Left lung (tissue), 14 donors: ENCODE data around the gene OR1Q1. TPM values are rescaled to one million over a fixed set of nuclear protein-coding genes. Genes with fewer than 3 reads are reported as not detected.
"Not testable (repeated sequence)": the region's sequence is repeated elsewhere in the genome, so short reads cannot be mapped to it uniquely, and the experiment has no call there.

Experiments
- ATAC-seq: fragments of 200-7000 bp; cut with Tn5 transposase; one replicate; pipeline ENCODE4 v1.9.1; 2020; ENCODE audit warnings: moderate library complexity
- DNase-seq, 4 donors: peaks; one replicate each; pipeline ENCODE4 v3.0.0-alpha.2; 2013 to 2020
- H3K27ac ChIP-seq, 2 donors: fragments of 200-600 bp; sonication (generic) in 1 of 2; one replicate each; pipeline versions ENCODE4 v1.5.0 to v1.8.0; 2020 to 2021
- H3K27me3 ChIP-seq, 2 donors: fragments of 200-600 bp; sonication (generic) in 1 of 2; one replicate each; pipeline versions ENCODE4 v1.5.0 to v1.8.0; 2020 to 2021
- H3K36me3 ChIP-seq, 2 donors: fragments of 200-600 bp; sonication (generic) in 1 of 2; one replicate each; pipeline versions ENCODE4 v1.5.0 to v1.8.0; 2020 to 2021
- H3K4me1 ChIP-seq, 2 donors: fragments of 200-600 bp; one replicate each; pipeline ENCODE4 v1.8.0; 2021
- H3K4me3 ChIP-seq, 2 donors: fragments of 200-600 bp; sonication (generic) in 1 of 2; one replicate each; pipeline versions ENCODE4 v1.5.0 to v1.8.0; 2020 to 2021; ENCODE audit warnings: mild to moderate bottlenecking in 1 of 2
- H3K9me3 ChIP-seq, 2 donors: fragments of 200-600 bp; sonication (generic) in 1 of 2; one replicate each; pipeline versions ENCODE4 v1.5.0 to v1.8.0; 2020 to 2021
- intact Hi-C, 2 donors: fragments of 100-400 bp; cut with DNase I; formaldehyde crosslinking; loops; one replicate each; pipeline versions ENCODE4 v1.11.2 to v1.14.2; 2022
- long read RNA-seq, 12 donors: library from polyadenylated mRNA in 2 of 12; unstranded in 2 of 12; transcript quantifications; one replicate each; pipeline ENCODE4 v2.0.0 and lab custom pipeline, GENCODE V29; 2019 to 2026
- polyA plus RNA-seq, 6 donors: library from polyadenylated mRNA; unstranded; fragments of 120-200 nt; gene quantifications; one replicate each; pipeline ENCODE4 v1.2.1, GENCODE V29; 2013; ENCODE audit not compliant: insufficient read length in 6 of 6
- total RNA-seq, 2 donors: library from RNA; stranded (reverse); fragmentation: NEBNext Ultra II Directional; extraction: Animal tissue kit (Norgen Biotek cat#: 25700); gene quantifications; one replicate each; pipeline ENCODE4 v1.2.1, GENCODE V29; 2021
- TF ChIP-seq, protein P1 (sequence below), 2 donors: fragments of 200-600 bp; sonication (generic) in 1 of 2; IDR thresholded peaks; one replicate each; pipeline versions ENCODE4 v1.5.0 to v1.8.0; 2021; ENCODE audit warnings: antibody characterized with exemption in 2 of 2
- donor health status: DM: no; HTN: yes; CAD: no.
- donor health status: DM: no; HTN: no; CAD: no.

The OR1Q1 gene, protein sequence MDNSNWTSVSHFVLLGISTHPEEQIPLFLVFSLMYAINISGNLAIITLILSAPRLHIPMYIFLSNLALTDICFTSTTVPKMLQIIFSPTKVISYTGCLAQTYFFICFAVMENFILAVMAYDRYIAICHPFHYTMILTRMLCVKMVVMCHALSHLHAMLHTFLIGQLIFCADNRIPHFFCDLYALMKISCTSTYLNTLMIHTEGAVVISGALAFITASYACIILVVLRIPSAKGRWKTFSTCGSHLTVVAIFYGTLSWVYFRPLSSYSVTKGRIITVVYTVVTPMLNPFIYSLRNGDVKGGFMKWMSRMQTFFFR
- total RNA-seq (not detected), polyA plus RNA-seq (under 1 TPM in 1 of 6 donors, not detected in 5; 0.21 TPM)
- long read RNA-seq, donor 1, result 0 reads
- long read RNA-seq, donor 2, result 0 reads
- long read RNA-seq, donor 3, result 0 reads
- long read RNA-seq, donor 4, result 0 reads
- long read RNA-seq, donor 5, result 0 reads
- long read RNA-seq, donor 6, result 0 reads
- long read RNA-seq, donor 7, result 0 reads
- long read RNA-seq, donor 8, result 0 reads
- long read RNA-seq, donor 9, result 0 reads
- long read RNA-seq, donor 10, result 0 reads
- long read RNA-seq, donor 11, result 0 reads
- long read RNA-seq, donor 12, result 0 reads

DNA sequence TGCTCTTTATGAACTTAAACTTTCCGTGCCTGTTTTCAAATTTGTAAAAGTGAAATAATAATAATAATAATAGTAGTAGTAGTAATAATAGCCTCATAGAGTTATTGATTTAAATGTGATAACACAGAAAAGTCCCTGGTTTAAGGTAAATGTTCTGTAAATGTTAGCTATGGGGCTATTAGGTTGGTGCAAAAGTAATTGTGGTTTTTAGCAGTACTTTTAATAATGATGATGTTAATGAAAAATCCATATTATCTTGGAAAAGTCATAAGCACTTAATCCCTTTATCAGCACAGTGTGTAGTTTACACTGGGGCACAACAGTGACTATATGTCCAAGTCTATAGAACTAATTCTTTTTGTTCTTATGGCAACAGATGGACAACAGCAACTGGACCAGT, at the start of gene OR1Q1:
OR1Q1 (plus strand) TSS at position 377 of the 400 bp plus-strand sequence; CDS start at position 377, 0 bp downstream.
- ATAC-seq, result no peak
- no peaks in the 10 kb centered on the region for H3K4me1 ChIP-seq
- no peak for DNase-seq
- no peak within 1 kb of the TSS for H3K27ac ChIP-seq
- TF ChIP-seq, protein P1, sequence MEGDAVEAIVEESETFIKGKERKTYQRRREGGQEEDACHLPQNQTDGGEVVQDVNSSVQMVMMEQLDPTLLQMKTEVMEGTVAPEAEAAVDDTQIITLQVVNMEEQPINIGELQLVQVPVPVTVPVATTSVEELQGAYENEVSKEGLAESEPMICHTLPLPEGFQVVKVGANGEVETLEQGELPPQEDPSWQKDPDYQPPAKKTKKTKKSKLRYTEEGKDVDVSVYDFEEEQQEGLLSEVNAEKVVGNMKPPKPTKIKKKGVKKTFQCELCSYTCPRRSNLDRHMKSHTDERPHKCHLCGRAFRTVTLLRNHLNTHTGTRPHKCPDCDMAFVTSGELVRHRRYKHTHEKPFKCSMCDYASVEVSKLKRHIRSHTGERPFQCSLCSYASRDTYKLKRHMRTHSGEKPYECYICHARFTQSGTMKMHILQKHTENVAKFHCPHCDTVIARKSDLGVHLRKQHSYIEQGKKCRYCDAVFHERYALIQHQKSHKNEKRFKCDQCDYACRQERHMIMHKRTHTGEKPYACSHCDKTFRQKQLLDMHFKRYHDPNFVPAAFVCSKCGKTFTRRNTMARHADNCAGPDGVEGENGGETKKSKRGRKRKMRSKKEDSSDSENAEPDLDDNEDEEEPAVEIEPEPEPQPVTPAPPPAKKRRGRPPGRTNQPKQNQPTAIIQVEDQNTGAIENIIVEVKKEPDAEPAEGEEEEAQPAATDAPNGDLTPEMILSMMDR (IDR thresholded peaks at IDR 0.05), result no peak
- H3K4me3 ChIP-seq, result no peak within 1 kb of the TSS
- H3K9me3 ChIP-seq, result peaks cover 0 to 7% of the 10 kb centered on the region in 2 donors
- H3K27me3 ChIP-seq, result no peaks in the 10 kb centered on the region
- no peaks in the 10 kb centered on the region for H3K36me3 ChIP-seq
- intact Hi-C loops, result no loop called here

DNA sequence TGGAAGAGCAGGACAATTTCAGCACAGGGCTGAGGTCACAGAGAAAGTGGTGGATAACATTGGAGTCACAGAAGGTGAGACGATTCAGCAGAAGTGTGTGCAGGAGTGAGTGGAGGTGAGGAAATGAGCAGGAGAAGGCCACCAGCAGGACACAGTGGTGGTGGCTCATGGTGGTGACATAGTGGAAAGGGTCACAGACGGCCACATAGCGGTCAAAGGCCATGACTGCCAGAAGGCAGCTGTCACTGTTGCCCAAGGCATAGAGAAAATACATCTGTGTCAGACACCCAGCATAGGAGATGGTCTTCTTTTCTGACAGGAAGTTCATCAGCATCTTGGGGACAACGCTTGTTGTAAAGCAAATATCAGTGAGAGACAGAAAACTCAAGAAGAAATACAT, 46.6 kb upstream of the OR1Q1 start:
- Histone ChIP-seq H3K27ac (no peak overlapping the region), H3K27me3 (no peaks in the 10 kb centered on the region), H3K4me3 (no peak overlapping the region), H3K36me3 (no peaks in the 10 kb centered on the region), H3K4me1 (no peaks in the 10 kb centered on the region), H3K9me3 (peaks cover 0 to 4% of the 10 kb centered on the region in 2 donors)
- TF ChIP-seq, protein P1 (IDR thresholded peaks at IDR 0.05), result no peak
- ATAC-seq (no peak), DNase-seq (no peak)
- intact Hi-C loops, result no loop called here

DNA sequence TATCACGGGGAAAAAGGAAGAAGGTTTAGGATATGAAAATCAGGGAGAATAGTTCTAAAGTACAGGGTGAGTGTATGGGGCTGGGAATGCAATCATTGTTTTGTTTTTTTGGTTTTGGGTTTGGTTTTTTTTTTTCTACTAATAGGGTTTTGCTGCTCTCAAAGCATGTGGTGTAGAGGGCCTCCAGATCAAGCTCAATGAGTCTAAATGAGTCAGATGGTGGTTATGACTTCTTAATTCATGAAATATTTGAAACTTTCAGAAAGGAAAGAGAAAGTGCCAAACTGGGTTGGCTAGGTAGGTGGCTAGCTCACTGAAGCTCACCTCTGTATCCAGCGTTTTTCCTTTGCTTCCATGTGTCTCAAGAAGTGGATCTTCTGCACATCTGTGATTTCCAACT, 42.1 kb upstream of the OR1Q1 start:
- intact Hi-C loops, result no loop called here
- Histone ChIP-seq H3K4me1 (no peaks in the 10 kb centered on the region), H3K36me3 (no peaks in the 10 kb centered on the region), H3K9me3 (peaks cover 0 to 5% of the 10 kb centered on the region in 2 donors), H3K4me3 (no peak overlapping the region), H3K27ac (no peak overlapping the region), H3K27me3 (no peaks in the 10 kb centered on the region)
- no peak for ATAC-seq
- TF ChIP-seq, protein P1 (IDR thresholded peaks at IDR 0.05), result no peak
- DNase-seq, result no peak

DNA sequence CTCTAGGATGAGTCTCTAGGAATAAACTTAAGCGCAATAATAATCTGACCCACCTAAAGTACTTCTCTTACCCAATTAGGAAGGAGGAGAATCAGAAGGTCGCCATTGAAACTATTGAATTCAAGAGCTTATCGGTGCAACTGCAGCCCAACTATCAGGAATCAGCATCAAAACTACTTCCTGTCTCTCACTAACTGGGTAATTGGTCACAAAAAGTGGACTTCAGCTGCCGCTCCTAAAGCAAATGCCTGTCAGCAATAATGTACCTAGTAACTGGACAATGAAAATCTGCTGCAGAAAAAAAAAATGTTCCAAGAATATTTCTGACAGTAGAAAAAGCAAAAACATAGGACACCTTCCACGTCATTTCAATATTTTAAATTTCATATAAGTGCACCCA, 34.7 kb upstream of the OR1Q1 start:
- Histone ChIP-seq H3K27ac (no peak overlapping the region), H3K4me1 (no peaks in the 10 kb centered on the region), H3K27me3 (no peaks in the 10 kb centered on the region), H3K4me3 (no peak overlapping the region), H3K36me3 (no peaks in the 10 kb centered on the region), H3K9me3 (peaks cover 0 to 5% of the 10 kb centered on the region in 2 donors)
- intact Hi-C loops, result loop anchor here in 1 of 2 donors (10.0 kb wide), 1 partner anchor 55 kb away; the partner anchor contains the start of gene OR1N1
- TF ChIP-seq, protein P1 (IDR thresholded peaks at IDR 0.05), result no peak
- ATAC-seq (no peak), DNase-seq (no peak)

DNA sequence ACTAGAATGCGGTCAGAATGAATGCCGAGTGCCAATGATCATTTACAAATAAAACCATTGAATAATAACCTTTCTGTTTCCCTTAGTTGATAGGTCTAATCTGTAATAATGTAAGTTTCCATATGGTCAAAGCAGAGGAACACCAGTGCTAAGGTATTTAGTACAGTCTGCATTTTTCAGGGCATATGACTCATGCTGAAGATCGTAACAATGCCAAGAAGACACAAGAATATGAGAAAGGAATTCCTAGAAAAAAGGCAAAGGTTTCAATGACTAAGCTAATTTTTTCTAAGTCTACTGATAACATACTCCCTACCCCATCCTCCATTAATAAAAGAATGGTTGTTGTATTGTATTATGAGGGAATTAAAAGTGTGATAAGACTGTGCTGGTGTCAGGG, 34.2 kb upstream of the OR1Q1 start:
- TF ChIP-seq, protein P1 (IDR thresholded peaks at IDR 0.05), result no peak
- no peak overlapping the region for H3K27ac ChIP-seq
- no peaks in the 10 kb centered on the region for H3K4me1 ChIP-seq
- no peak overlapping the region for H3K4me3 ChIP-seq
- H3K27me3 ChIP-seq, result no peaks in the 10 kb centered on the region
- intact Hi-C loops, result loop anchor here in 1 of 2 donors (10.0 kb wide), 1 partner anchor 56 kb away; the partner anchor contains the start of gene OR1N1
- no peaks in the 10 kb centered on the region for H3K36me3 ChIP-seq
- no peak for DNase-seq
- no peak for ATAC-seq
- peaks cover 0 to 5% of the 10 kb centered on the region in 2 donors for H3K9me3 ChIP-seq

DNA sequence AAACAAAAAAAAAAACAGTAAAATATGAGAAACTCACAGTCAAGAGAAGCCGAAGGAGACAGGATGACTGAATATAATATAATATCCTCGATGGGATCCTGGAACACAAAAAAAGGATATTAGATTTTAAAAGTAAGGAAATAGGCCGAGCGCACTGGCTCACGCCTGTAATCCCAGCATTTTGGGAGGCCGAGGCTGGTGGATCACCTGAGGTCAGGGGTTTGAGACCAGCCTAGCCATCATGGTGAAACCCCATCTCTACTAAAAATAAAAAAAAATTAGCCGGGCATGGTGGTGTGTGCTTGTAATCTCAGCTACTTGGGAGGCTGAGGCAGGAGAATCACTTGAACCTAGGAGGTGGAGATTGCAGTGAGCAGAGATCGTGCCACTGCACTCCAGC, 31.3 kb upstream of the OR1Q1 start, which contains the start of gene OR1L8:
OR1L8 (minus strand) TSS at position 101 of the 400 bp plus-strand sequence. CDS start 14,907 bp downstream, outside the sequence.
- DNase-seq, H3K4me3 ChIP-seq, H3K27me3 ChIP-seq, H3K4me1 ChIP-seq, H3K9me3 ChIP-seq, H3K36me3 ChIP-seq, H3K27ac ChIP-seq, ATAC-seq: not testable (repeated sequence)
- intact Hi-C loops, result loop anchor here in 1 of 2 donors (10.0 kb wide), 1 partner anchor 58 kb away; the partner anchor contains the start of gene OR1N1
